HG02884 (cell line): ENCODE results near the gene FAM20A.
"Not testable (repeated sequence)": the region's sequence is repeated elsewhere in the genome, so short reads cannot be mapped to it uniquely, and the experiment has no call there.

Experiments used
- ATAC-seq: cut with Tn5 transposase; IDR thresholded peaks from one replicate; pipeline ENCODE4 v1.9.1; 2021; ENCODE audit warnings: mild to moderate bottlenecking, moderate library complexity; ENCODE audit not compliant: unreplicated experiment

Gene FAM20A

DNA sequence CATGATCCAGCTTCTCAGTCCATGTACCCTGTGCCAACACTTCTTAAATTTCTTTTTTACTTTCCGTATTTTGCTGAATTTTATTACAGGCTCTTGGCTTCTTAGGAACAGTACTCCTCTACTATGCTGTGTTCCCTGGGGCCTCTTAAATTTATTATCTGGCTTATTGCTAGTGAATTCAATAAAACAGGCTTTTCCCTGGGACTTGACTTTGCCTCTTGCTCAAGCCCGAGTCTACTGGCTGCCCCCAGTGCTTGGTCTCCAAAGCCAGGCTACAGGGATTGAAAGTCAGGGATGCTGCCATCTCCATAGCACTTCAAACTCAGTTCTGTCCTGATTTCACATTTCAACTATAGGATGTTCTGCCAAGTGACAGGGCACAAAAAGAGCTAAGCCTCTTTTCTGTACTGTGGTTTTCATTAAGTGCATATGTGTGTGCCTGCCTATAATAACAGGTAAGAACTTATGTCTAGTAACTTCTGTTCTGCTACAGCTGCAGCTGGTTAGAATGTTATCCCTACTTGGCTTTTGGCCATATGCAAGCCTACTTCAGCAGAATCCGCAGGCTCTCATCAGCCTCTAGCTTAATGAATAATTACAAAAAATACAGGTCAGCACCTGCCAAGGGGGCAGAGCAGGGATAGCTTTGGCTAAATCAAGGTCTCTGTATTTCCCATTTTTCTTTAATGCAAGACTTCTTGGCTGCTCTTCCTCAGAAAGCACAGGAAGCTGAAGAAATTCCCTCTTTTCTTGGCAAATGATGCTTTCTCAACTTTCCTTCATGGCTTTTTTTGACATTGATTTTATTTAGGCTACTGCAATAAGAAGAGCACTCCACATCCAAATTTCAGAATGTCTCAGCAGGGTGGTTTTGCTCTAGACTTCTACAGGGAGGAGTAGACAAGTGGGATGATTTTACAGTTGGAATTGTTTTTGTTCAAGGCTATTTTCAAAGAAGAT, 8.2 kb downstream of the FAM20A start:
- no peak for ATAC-seq

DNA sequence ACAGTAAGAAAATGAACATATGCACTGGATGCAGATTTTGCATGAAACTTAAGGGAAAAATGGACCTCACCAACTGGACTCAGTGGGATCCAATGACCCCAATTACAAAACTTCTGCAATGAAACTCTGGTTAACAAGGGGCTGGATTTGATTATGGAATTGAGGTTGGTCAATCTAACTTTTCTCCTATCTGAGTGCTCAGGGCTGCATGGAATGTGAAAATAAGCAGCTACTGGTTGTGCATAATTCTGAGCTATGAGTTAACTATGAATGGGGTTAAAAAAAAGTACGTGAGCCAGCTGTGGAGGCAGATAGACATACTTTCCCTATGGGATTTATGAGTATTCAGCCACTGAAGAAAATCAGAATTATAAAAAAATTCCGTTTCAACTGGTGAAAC, 9.2 kb downstream of the FAM20A start:
- ATAC-seq: no peak

DNA sequence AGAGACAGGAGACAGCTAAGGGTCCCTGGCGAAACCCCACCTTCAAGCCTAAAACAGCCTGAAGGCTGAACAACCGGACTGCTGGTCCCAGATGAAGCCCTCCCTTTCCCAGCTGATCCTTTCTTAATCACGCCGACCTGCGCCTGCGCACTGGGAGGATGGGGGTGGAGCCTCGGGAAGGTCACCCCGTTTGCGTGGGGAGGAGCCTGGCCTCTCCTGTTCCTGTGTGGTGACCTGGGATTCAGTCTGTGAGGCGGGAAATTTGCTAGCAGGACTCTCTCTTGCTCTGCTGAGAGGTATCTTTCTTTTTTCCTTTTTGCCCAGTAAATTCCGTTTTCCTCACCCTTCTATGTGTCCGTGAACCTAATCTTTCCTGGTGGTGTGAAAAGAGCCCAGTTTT, 9.6 kb downstream of the FAM20A start:
- no peak for ATAC-seq

DNA sequence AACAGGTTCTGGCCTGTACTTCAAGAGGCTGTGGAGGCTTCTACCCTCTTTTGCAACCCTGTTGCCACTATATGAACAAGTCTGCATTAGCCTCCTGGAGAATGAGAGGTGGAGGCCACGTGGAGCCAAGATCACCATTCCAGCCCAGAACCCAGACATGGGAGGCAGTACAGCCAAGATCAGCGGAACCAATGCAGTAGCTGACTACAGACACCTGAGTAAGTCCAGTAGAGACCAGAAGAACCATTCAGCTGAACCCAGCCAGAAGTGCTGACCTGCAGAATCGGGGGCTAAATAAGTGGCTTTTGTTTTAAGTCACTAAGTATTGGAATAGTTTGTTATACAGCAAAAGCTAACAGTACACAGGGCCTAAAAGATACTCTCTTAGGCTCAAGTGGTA, 12.1 kb downstream of the FAM20A start:
- no peak for ATAC-seq

DNA sequence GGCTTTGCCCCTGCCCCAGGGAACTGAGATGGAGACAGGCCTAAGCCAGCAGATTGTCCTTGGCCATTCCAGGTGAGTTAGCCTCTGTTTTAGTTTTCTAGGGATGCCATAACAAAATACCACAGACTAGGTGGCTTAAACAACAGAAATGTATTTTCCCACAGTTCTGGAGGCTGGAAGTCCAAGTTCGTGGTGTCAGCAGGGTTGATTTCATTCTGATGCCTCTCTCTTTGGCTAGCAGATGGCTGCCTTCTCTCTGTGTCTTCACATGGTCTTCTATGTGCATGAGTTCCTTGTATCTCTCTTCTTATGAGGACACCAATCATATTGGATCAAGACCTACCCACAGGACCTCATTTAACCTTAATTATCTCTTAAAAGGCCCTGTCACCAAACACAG, 12.8 kb downstream of the FAM20A start:
- no peak for ATAC-seq

DNA sequence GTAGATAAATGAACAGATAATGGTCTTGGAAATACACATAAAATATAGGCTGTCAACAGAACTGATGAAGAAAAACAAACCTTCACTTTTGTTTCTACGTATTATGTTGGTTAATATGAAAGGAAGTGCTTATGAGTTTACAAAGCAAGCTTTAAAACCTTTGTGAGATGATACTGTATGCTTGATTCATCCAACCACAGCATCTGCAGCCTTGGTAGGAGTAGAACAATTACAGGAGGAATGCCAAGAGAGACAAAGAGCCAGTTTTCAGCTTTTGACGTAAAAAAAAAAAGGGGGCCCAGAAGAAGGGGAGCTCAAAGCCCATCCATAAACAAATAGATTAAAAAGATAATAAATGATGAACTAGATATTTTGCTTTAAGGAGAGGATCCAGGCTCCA, 13.3 kb downstream of the FAM20A start:
- no peak for ATAC-seq

DNA sequence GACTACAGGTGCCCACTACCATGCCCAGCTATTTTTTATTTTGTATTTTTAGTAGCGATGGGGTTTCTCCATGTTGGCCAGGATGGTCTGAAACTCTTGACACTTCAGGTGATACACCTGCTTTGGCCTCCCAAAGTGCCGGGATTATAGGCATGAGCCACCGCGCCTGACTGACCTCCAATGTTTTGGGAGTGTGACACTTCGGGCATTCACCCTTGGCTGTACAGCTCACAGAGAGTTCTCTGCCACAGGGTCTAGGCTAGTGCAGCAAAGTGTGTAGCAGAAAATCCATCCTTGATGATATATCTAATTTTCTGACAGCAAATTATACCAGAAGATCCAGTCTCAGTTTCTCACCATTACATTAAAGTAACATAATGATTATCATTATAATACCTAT, 14.1 kb downstream of the FAM20A start:
- no peak for ATAC-seq

DNA sequence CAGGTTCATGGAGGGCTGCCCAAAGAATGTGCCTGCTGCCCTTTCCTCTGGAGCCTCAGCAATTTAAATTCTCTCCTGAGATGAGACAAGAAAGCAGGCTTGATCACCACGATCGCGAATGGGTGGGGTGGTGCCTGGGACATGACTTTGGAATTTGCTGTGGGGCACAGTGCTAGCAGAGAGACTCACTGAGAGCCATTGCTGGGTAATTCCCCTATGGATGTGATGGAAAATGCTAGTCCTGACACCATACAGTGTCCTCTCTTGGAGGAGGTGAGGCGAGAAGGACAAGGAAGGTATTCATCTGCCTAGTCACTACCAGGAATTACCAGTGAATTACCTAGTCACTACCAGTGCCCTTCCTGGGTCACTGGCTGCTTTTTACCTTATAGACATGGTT, 15.5 kb downstream of the FAM20A start:
- ATAC-seq: no peak

DNA sequence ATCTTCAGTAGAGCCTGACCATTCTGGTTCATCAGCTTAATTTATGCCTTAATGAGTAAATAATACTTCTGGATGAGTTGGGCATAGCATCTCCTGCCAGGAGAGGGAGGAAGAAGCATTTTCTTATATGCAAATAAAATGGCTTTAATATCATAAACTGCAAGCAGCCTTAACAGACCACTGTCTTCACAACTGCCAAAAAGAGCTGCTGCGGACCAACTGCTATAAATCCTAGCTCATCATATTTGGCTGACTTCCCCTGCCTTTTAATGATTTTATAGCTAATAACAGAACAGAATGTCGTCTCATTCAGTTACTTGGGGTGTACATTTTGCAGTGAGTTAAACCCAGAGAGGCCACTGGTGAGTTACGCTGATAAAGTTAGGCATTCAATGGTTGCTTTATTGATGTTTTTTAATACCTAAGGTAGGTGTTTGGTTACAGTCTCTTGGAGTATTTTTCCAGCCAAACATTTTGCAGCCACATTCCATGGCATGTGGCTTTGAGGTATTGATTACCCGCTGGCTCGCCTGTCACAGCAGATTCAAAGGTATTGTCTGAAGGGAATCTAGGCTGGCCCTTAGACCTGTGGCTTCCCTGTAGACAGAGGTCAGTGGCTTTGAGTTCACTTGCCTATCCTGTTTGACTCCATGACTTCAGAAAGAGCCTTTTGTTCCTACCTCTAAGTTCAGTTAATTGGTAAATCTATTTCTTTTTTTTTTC, 16.4 kb downstream of the FAM20A start:
- ATAC-seq: no peak

DNA sequence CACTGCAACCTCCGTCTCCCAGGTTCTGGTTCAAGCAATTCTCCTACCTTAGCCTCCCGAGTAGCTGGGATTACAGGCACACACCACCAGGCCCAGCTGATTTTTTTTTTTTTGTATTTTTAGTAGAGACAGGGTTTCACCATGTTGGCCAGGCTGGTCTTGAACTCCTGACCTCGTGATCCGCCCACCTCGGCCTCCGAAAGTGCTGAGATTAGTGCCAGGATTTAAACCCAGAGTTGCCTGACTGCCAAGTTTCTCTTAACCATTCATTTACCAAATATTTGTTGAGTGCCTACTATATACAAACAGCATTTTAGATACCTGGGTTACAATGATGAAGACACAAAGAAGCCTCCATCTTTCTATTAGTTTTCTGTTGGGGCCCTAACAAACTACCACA, 18.3 kb downstream of the FAM20A start:
- not testable (repeated sequence) for ATAC-seq

DNA sequence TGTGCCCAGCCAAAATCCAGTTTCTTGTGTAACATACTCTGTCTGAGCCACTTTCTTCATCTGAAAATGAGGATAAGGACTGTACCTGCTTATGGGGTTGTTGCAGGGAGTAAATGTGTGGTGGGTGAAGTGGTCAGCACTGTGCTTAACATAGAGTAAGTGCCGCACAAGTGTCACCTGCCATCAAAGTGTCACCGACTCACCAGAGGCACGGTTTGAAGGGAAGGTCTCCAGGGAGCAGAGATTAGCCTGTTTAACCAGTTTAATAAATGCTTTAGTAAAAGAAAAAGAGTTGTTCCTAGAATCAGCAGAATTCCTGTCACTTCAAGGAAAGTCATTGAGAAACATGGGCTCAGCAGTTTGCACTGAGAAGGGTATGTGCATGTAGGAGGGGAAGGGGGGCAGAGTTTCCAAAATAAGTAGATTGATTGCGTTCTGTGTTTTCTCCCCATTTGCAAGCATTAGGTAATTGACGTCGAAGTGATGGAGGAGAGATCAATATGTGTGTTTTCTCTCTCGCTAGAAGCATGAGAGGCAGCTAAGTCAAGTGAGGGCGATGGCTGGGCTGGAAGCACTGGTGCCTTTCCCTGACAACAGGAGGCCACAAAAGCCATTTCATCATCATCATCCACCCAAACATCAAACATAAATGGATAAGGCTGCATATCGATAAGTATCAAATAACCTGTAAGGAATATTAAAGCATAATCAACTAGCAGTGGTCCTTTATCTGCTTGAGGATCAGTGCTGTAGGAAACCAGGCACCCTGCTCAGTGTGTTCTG, 19.1 kb downstream of the FAM20A start:
- ATAC-seq: no peak

DNA sequence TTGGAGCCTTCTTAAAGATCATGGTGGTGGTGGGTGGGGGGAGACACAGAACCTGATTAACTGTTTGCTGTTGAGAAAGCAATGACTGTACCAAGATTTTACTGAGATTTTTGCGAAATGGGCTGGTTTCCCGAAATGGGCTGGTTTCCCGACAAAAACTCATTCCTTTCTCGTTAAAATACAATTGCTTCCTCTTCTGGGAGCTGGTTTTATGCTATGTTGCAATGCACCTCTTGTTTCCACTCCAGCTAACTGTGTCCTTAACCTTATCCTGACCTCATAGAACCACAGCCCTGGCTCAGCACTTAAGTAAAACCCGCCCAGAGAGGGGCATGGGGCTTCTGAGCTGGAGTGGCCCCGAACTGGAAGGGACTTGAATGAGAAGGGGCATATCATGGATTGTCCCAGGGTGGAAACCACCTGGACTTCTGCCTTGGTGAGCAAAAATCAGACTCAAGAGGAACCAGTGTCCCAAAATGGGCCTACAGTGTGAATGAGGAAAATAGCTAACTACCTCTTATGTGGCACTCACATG, 20.9 kb downstream of the FAM20A start:
- no peak for ATAC-seq

DNA sequence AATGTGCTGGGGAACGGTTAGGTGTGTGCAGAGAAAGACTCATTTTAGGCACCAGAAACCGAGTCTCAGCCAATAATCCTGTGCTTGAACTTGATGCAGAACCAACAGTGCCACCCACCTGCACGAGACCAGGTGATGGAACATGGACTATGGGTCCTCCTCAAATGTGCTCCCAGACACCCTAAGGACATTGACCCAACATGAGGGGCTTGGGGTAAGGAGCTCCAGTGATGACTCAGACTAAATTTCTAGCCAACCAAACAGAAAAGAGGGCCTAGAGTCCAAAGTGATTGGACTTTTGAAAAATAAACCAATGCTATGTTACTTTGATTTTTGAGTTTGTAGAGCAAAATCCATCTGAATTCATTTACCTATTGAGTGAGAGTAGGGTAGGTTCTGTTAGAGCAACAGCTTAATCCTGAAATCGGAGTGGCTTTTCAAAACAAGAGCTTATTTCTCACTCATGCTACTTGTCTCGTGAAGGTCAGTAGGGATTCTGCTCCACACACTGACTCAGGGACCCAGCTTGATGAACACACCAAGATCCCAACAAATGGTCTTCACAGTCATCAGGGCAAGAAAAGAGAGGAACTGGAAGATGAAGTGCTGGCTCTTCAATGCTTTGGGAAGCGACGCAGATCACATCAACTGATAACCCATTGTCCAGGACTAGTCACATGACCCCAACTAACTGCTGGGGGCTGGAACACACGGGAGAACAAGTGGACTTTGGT, 21.8 kb downstream of the FAM20A start:
- ATAC-seq: no peak

DNA sequence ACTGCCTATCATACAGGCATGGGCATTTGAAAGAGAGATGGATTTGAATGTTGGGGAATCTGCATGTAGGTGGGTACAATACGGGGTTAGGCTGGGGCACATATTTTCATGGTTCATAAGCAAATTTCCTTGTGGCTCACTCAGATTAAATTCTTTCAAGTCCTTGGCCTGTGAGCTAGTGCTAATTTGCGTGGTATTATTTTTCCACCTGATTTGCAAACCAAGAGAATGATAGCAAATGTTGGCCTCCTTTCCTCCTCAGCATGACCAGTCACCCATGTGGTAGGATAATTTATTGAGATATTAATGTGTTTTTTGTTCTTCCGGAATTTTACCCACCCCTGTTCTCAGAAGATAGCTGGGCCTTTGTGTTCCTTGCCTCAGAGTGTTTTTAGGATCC, 22.9 kb downstream of the FAM20A start:
- no peak for ATAC-seq

DNA sequence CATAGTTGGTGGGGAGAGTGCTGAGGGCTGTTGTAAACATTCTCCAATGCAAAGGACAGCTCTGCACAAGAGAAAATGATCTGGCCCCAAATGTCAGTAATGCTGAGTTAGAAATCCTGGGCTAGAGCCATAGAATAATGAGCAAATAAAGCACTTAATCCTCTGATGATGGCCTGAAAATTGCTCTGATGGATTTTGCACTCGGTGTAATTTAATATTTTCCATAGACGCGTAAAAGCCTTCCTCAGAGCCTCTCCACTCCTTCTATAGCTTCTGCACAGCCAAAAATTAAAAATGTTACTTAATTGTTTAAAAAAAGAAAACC, 23.7 kb downstream of the FAM20A start:
- ATAC-seq: no peak

DNA sequence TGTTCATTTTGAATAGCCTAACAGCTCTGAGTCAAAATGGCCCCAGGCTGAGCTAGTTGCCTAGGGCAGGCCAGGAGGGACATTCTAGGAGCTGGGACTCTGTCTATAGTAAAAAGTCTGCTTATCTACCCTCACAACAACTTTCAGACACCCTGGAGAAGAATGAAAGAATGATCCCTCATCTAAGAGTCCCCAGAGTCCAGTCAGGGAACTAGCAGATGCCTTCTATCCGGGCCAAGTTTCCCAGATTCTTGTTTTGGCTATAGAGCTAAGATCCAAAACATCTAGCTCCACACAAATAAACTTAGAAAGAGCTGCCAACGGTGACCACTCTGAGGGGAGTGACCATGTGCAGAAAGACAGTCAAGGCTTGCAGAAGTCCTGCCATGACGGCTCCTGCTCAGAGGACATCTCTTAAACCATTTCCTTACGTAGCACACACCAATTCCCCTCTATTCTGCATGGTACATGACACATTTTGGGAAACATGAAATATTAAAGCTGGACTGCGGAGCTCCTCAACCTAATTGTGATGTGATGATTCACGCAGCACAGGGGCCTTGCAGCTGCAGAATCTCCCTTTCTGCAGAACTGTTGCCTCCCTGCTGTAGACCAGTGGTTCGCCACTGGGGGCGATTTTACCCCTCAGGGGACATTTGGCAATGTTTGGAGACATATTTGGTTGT, 24.2 kb downstream of the FAM20A start:
- no peak for ATAC-seq

DNA sequence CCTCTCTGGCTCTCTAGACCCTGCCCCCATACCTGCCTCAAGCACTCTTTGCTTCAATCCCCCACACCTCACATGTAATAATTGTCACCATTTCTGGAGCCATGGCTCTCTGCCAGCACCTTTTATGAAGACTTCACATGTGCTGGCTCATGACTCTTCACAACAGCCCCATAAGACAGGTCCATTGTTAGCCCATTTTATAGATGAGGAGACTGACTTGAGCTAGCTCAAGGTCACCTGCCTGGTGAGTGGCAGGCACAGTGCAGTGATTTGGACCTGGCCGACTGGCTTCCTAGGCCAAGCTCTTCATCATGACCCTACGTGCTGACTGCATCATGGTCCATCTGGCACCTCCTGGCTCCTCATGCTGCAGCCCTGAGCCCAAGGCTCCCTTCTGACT, 25.0 kb downstream of the FAM20A start:
- ATAC-seq: no peak

DNA sequence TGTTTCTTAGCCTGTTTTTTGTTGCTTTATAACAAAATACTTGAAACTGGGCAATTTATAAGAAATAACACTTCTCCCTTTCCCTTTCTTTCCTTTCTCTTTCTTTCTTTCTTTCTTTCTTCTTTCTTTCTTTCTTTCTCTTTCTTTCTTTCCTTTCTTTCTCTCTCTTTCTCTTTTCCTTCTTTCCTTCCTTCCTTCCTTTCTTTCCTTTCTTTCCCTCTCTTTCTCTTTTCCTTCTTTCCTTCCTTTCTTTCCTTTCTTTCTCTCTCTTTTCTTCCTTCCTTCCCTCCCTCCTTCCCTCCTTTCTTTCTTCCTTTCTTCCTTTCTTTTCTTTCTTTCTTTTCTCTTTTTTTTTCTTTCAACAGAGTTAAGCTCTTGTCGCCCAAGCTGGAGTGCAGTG, 27.8 kb downstream of the FAM20A start:
- ATAC-seq: no peak

DNA sequence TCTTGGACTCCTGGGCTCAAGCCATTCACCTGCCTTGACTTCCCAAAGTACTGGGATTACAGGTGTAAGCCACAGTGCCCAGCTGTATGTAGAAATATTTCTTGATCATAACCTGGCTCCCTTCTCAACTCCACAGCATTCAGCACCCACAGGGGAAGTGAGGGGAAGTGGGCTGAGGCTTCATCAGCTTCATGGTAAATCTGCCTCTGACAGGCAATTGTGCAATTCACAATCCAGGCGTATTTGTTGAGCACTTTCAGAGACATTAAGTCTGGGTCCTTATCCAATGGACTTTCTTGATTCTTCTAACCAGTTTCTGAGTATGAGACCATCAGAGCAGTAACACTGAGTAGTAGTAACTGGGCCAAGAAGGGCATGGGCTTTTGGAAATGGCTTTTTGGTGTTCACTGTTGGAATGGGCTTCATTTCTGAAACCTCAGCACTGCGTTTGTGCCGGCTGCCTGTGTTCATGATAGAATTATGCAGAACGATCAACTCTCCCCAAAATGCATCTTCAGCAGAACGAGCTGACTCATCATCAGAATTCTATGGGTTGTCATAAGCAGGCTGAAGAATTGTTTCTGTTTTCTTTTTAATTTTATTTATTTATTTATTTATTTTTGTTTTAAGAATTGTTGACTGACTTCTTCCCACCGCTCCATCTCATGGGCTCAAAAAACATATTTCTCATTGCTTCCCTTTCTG, 28.9 kb downstream of the FAM20A start:
- no peak for ATAC-seq
